SK-N-SH (cell line): ENCODE results near the gene SBSN. TPM values are rescaled to one million over a fixed set of nuclear protein-coding genes. Genes with fewer than 3 reads are reported as not detected.

ENCODE experiments used
- CTCF ChIA-PET: fragments of 300-600, 350-600 bp; formaldehyde crosslinking; extraction: SDS; loops from one replicate; lab custom pipeline; 2021; lab: Yijun Ruan, JAX
- POLR2A ChIA-PET: fragments of 350-600 bp; sonication (Branson Sonifier 250); formaldehyde crosslinking; extraction: SDS; loops from one replicate; lab custom pipeline; 2020; ENCODE audit warnings: antibody characterized with exemption, inconsistent platforms; lab: Yijun Ruan, JAX
- DNase-seq: peaks from one replicate; pipeline ENCODE4 v3.0.0; 2012
- H2AFZ ChIP-seq: fragments of 200-600 bp; sonication (generic); 2 replicates; pipeline ENCODE4 v1.8.1; 2016; ENCODE audit warnings: antibody characterized with exemption, mild to moderate bottlenecking, low read depth
- H3F3A ChIP-seq: fragments of 200-600 bp; sonication (generic); replicated peaks from 2 replicates; pipeline ENCODE3; 2016; ENCODE audit warnings: antibody characterized with exemption, mild to moderate bottlenecking; ENCODE audit not compliant: insufficient read depth
- H3K27ac ChIP-seq, 2 experiments: fragments of 200-500 bp in 1 of 2; fragments of 200-600 bp in 1 of 2; sonication (Bioruptor generic) in 1 of 2; sonication (generic), shearing (Covaris generic) in 1 of 2; 2 replicates each; pipeline versions ENCODE4 v1.5.1 to v1.6.1; 2014 to 2016; ENCODE audit warnings: low read depth in 2 of 2, inconsistent platforms in 1 of 2, low read length in 1 of 2, mild to moderate bottlenecking in 1 of 2, mixed read lengths in 1 of 2
- H3K27me3 ChIP-seq: fragments of 200-600 bp; sonication (generic), shearing (Covaris generic); 2 replicates; pipeline ENCODE4 v1.6.1; 2016; ENCODE audit warnings: mixed run types; ENCODE audit not compliant: insufficient read depth
- H3K36me3 ChIP-seq, 2 experiments: fragments of 200-500 bp in 1 of 2; fragments of 200-600 bp in 1 of 2; sonication (Bioruptor generic) in 1 of 2; sonication (generic) in 1 of 2; replicated peaks in 1 of 2; 2 replicates each; pipeline versions ENCODE3 to v1.5.1; 2014 to 2016; ENCODE audit warnings: low read length in 1 of 2, mild to moderate bottlenecking in 1 of 2; ENCODE audit not compliant: insufficient read depth in 2 of 2, control insufficient read depth in 1 of 2
- H3K4me1 ChIP-seq, 2 experiments: fragments of 200-500 bp in 1 of 2; fragments of 200-600 bp in 1 of 2; sonication (Bioruptor generic) in 1 of 2; sonication (generic), shearing (Covaris generic) in 1 of 2; 2 replicates each; pipeline versions ENCODE4 v1.5.1 to v1.6.1; 2014 to 2016; ENCODE audit warnings: low read depth in 1 of 2, low read length in 1 of 2, mixed run types in 1 of 2; ENCODE audit not compliant: insufficient read depth in 2 of 2, control insufficient read depth in 1 of 2
- H3K4me2 ChIP-seq: fragments of 200-600 bp; sonication (generic), shearing (Covaris generic); 2 replicates; pipeline ENCODE4 v1.6.1; 2017; ENCODE audit warnings: mixed run types
- H3K4me3 ChIP-seq, 2 experiments: fragments of 200-500 bp in 1 of 2; fragments of 200-600 bp in 1 of 2; sonication (Bioruptor generic) in 1 of 2; sonication (generic), shearing (Covaris generic) in 1 of 2; 2 replicates each; pipeline versions ENCODE4 v1.5.1 to v1.8.1; 2014 to 2016; ENCODE audit warnings: low read depth in 2 of 2, inconsistent platforms in 1 of 2, low read length in 1 of 2, mild to moderate bottlenecking in 1 of 2, mixed read lengths in 1 of 2, moderate library complexity in 1 of 2
- H3K79me2 ChIP-seq: fragments of 200-600 bp; sonication (generic); 2 replicates; pipeline ENCODE4 v1.8.1; 2017; ENCODE audit warnings: mild to moderate bottlenecking; ENCODE audit not compliant: insufficient read depth
- H3K9ac ChIP-seq: fragments of 200-600 bp; sonication (generic); 2 replicates; pipeline ENCODE4 v1.6.1; 2017; ENCODE audit warnings: mixed run types
- H3K9me2 ChIP-seq: fragments of 200-600 bp; sonication (generic); 2 replicates; pipeline ENCODE4 v1.6.1; 2017; ENCODE audit warnings: mixed run types
- H3K9me3 ChIP-seq: fragments of 200-600 bp; sonication (generic); 2 replicates; pipeline ENCODE4 v1.6.1; 2017; ENCODE audit warnings: mixed run types, mild to moderate bottlenecking, moderate library complexity
- H4K20me1 ChIP-seq: fragments of 200-600 bp; sonication (generic); 2 replicates; pipeline ENCODE4 v1.6.1; 2017; ENCODE audit warnings: mild to moderate bottlenecking, mixed run types; ENCODE audit not compliant: insufficient read depth
- CTCF ChIP-seq: fragments of 200-600 bp; sonication (generic); IDR thresholded peaks from 2 replicates; pipeline ENCODE4 v1.6.1; 2017; ENCODE audit warnings: antibody characterized with exemption, mild to moderate bottlenecking, moderate library complexity
- ELF1 ChIP-seq: IDR thresholded peaks from 2 replicates; pipeline ENCODE4 v1.4.0; 2012
- EZH2phosphoT487 ChIP-seq: fragments of 200-600 bp; sonication (generic); IDR thresholded peaks from 2 replicates; pipeline ENCODE4 v1.6.1; 2017; ENCODE audit warnings: low read depth, mixed run types, mild to moderate bottlenecking, antibody characterized with exemption, moderate library complexity, borderline replicate concordance
- FOSL2 ChIP-seq: IDR thresholded peaks from 2 replicates; pipeline ENCODE4 v1.4.0; 2012; ENCODE audit warnings: low read depth, mild to moderate bottlenecking, moderate library complexity, borderline replicate concordance
- FOXJ3 ChIP-seq: sonication (generic); formaldehyde crosslinking; IDR thresholded peaks from 2 replicates; pipeline ENCODE4 v1.5.1; 2020; ENCODE audit warnings: mild to moderate bottlenecking, missing genetic modification reagents
- GABPA ChIP-seq: IDR thresholded peaks from 2 replicates; pipeline ENCODE4 v1.4.0; 2012; ENCODE audit warnings: low read depth, mild to moderate bottlenecking
- MAX ChIP-seq: IDR thresholded peaks from 2 replicates; pipeline ENCODE4 v1.4.0; 2012; ENCODE audit warnings: low read depth
- MEF2A ChIP-seq: IDR thresholded peaks from 2 replicates; pipeline ENCODE4 v1.4.0; 2012; ENCODE audit warnings: low read depth, borderline replicate concordance
- NFIC ChIP-seq: IDR thresholded peaks from 2 replicates; pipeline ENCODE4 v1.4.0; 2012; ENCODE audit warnings: borderline replicate concordance
- PBX3 ChIP-seq: IDR thresholded peaks from 2 replicates; pipeline ENCODE4; 2012
- RAD21 ChIP-seq: IDR thresholded peaks from 2 replicates; pipeline ENCODE4 v1.6.1; 2012; ENCODE audit warnings: mild to moderate bottlenecking, low read length
- RCOR1 ChIP-seq: fragments of 150-350 bp; IDR thresholded peaks from 2 replicates; pipeline ENCODE4 v1.6.1; 2017; ENCODE audit warnings: antibody characterized with exemption, low read length
- REST ChIP-seq: IDR thresholded peaks from 2 replicates; pipeline ENCODE4 v1.6.1; 2012; ENCODE audit warnings: mild to moderate bottlenecking, low read depth, low read length, moderate library complexity
- RFX5 ChIP-seq: IDR thresholded peaks from 2 replicates; pipeline ENCODE4 v1.6.1; 2012; ENCODE audit warnings: mild to moderate bottlenecking, improper control_type of control experiment, low read length
- SIN3A ChIP-seq: IDR thresholded peaks from 2 replicates; pipeline ENCODE4 v1.6.1; 2012; ENCODE audit warnings: low read depth, mild to moderate bottlenecking, low read length, moderate library complexity, borderline replicate concordance
- TAF1 ChIP-seq: IDR thresholded peaks from 2 replicates; pipeline ENCODE4 v1.6.1; 2012; ENCODE audit warnings: low read depth, mild to moderate bottlenecking, low read length, moderate library complexity, borderline replicate concordance
- TCF12 ChIP-seq: IDR thresholded peaks from 2 replicates; pipeline ENCODE4 v1.4.0; 2012
- TEAD4 ChIP-seq: IDR thresholded peaks from 2 replicates; pipeline ENCODE4 v1.4.0; 2012; ENCODE audit warnings: mild to moderate bottlenecking, borderline replicate concordance; ENCODE audit not compliant: insufficient read depth
- WGBS: methylation state at CpG from one replicate; pipeline ENCODE4 v1.1.6; 2017; ENCODE audit warnings: low lambda C conversion rate; 5-methylcytosine and 5-hydroxymethylcytosine counted together
- polyA plus RNA-seq, 3 experiments: library from polyadenylated mRNA; depleted of rRNA; stranded (reverse); fragments of >200 nt; gene quantifications; 2 replicates each; pipeline ENCODE4 v1.2.3, GENCODE V29; 2012
- TF ChIP-seq, protein P1 (sequence below): fragments of 150-350 bp; IDR thresholded peaks from 2 replicates; pipeline ENCODE4 v1.6.1; 2017; ENCODE audit warnings: antibody characterized with exemption, low read length, low read depth, borderline replicate concordance

The SBSN gene
- polyA plus RNA-seq, 1 of the 3 experiments (the other 2 are of a cell fraction) = 0.25 TPM

DNA sequence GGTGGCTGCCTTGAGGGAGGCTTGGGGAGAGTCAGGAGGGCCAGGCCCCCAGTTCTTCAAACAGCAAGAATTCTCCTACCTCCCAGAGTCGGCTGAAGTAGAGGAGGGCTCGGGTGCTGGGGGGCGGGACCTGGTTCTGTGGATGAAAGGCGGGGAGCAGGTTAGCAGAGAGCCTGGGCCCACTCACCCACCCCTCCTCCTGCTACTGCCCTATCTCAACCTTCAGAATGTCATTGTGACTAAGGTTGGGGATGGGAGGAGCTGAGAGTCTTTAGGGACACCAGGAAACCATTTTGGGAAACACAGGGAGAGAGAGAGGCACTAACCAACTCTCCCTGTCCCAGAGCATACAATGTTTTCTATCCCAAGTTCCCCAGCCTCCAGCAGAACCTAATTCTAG, 25.4 kb downstream of the SBSN start:
- no peak overlapping the region for H3K4me3 ChIP-seq
- no peaks in the 10 kb centered on the region for H4K20me1 ChIP-seq
- WGBS = 34% methylated on average over 4 of the region's 4 CpGs
- no peak overlapping the region for H3K9ac ChIP-seq
- TF ChIP-seq CTCF (no peak), FOSL2 (no peak), ELF1 (no peak), NFIC (no peak), MAX (no peak), REST (no peak), FOXJ3 (CRISPR knock-in tag) (no peak), GABPA (no peak), PBX3 (no peak), EZH2phosphoT487 (no peak), TEAD4 (no peak), RCOR1 (no peak), RFX5 (no peak), RAD21 (no peak), SIN3A (no peak), TAF1 (no peak), MEF2A (no peak), TCF12 (no peak)
- TF ChIP-seq, protein P1, sequence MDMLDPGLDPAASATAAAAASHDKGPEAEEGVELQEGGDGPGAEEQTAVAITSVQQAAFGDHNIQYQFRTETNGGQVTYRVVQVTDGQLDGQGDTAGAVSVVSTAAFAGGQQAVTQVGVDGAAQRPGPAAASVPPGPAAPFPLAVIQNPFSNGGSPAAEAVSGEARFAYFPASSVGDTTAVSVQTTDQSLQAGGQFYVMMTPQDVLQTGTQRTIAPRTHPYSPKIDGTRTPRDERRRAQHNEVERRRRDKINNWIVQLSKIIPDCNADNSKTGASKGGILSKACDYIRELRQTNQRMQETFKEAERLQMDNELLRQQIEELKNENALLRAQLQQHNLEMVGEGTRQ = no peak
- no peak overlapping the region for H3K4me2 ChIP-seq
- H3K36me3 ChIP-seq = no peaks in the 10 kb centered on the region
- no peaks in the 10 kb centered on the region for H3F3A ChIP-seq
- H2AFZ ChIP-seq = no peak overlapping the region
- POLR2A ChIA-PET = no interaction called here
- CTCF ChIA-PET = interaction anchor here (0.7 to 1.3 kb wide), 2 partner anchors 8 to 33 kb away, joined by 3 to 10 read pairs; no protein-coding TSS in a partner anchor
- no peaks in the 10 kb centered on the region for H3K4me1 ChIP-seq
- no peak for DNase-seq
- no peaks in the 10 kb centered on the region for H3K9me2 ChIP-seq
- no peaks in the 10 kb centered on the region for H3K79me2 ChIP-seq
- no peak overlapping the region for H3K27ac ChIP-seq
- H3K27me3 ChIP-seq = peaks cover 97% of the 10 kb centered on the region
- H3K9me3 ChIP-seq = no peaks in the 10 kb centered on the region
